GM18507 (cell line): Measurements from ENCODE around the gene TBL1XR1.
"Not testable (repeated sequence)": the region's sequence is repeated elsewhere in the genome, so short reads cannot be mapped to it uniquely, and the experiment has no call there.

Experiments used
- DNase-seq: peaks from one replicate; pipeline ENCODE4 v3.0.0; 2011; ENCODE audit warnings: low read depth; ENCODE audit not compliant: insufficient read length; ENCODE audit errors: extremely low spot score
- FAIRE-seq: peaks from 2 replicates; lab custom pipeline; 2011; peaks lifted over from hg19 to GRCh38; lab: Jason Lieb, UNC

TBL1XR1 gene

GRCh38 chr3:177190184-177190583, 7.1 kb downstream of the TBL1XR1 start:
- FAIRE-seq, DNase-seq: not testable (repeated sequence)

GRCh38 chr3:177188325-177188724, 9.0 kb downstream of the TBL1XR1 start:
- not testable (repeated sequence) for DNase-seq, FAIRE-seq

- no peak for FAIRE-seq
- no peak for DNase-seq
These were observed 11.0 kb downstream of the TBL1XR1 start for GRCh38 chr3:177186306-177186705.

GRCh38 chr3:177185035-177185574, 12.2 kb downstream of the TBL1XR1 start:
- DNase-seq, result no peak
- no peak for FAIRE-seq

GRCh38 chr3:177184602-177185001, 12.7 kb downstream of the TBL1XR1 start:
- peak; percentile 66 for FAIRE-seq
- DNase-seq, result not testable (repeated sequence)

- DNase-seq (no peak), FAIRE-seq (no peak)
These were observed 14.9 kb downstream of the TBL1XR1 start for GRCh38 chr3:177182352-177182751.

GRCh38 chr3:177181418-177181817, 15.9 kb downstream of the TBL1XR1 start:
- DNase-seq, result no peak
- no peak for FAIRE-seq

- FAIRE-seq, result no peak
- DNase-seq, result no peak
These were observed 16.8 kb downstream of the TBL1XR1 start for GRCh38 chr3:177180506-177180905.

- no peak for DNase-seq
- no peak for FAIRE-seq
These were observed 17.8 kb downstream of the TBL1XR1 start for GRCh38 chr3:177179281-177180067.

- no peak for FAIRE-seq
- DNase-seq, result no peak
These were observed 19.5 kb downstream of the TBL1XR1 start for GRCh38 chr3:177177749-177178221.

- DNase-seq, result no peak
- FAIRE-seq, result peak; percentile 29
These were observed 22.6 kb downstream of the TBL1XR1 start for GRCh38 chr3:177174607-177175170.

- FAIRE-seq, result no peak
- no peak for DNase-seq
These were observed 27.2 kb downstream of the TBL1XR1 start for GRCh38 chr3:177169936-177170722.

GRCh38 chr3:177168431-177168830, 28.9 kb downstream of the TBL1XR1 start:
- no peak for DNase-seq
- FAIRE-seq, result no peak

- FAIRE-seq (no peak), DNase-seq (no peak)
These were observed 34.5 kb downstream of the TBL1XR1 start for GRCh38 chr3:177162742-177163141.

GRCh38 chr3:177161603-177162002, 35.7 kb downstream of the TBL1XR1 start:
- not testable (repeated sequence) for DNase-seq, FAIRE-seq

- FAIRE-seq (no peak), DNase-seq (no peak)
These were observed 38.8 kb downstream of the TBL1XR1 start for GRCh38 chr3:177158461-177158860.

- DNase-seq (no peak), FAIRE-seq (no peak)
These were observed 39.8 kb downstream of the TBL1XR1 start for GRCh38 chr3:177157492-177157891.

- FAIRE-seq, result no peak
These were observed 42.5 kb downstream of the TBL1XR1 start for GRCh38 chr3:177154733-177155132.

GRCh38 chr3:177150970-177151627, 46.2 kb downstream of the TBL1XR1 start:
- FAIRE-seq (peak; percentile 58), DNase-seq (no peak)

More at GRCh38 chr3:177154733-177155132, 42.5 kb downstream of the TBL1XR1 start:
- no peak for DNase-seq
